ENCODE data around the gene ESPL1. TPM values are rescaled to one million over a fixed set of nuclear protein-coding genes. Genes with fewer than 3 reads are reported as not detected.

Gene ESPL1
- 0.31 TPM for total RNA-seq (2013)
- polyA plus RNA-seq: under 1 TPM in 1 of 3 donors, not detected in 2; 0.79 TPM
- polyA minus RNA-seq: 0.42 and 0.56 TPM in 2 replicates
- 1.6 to 15.0 (median 2.6) reads per million in 11 experiments for total RNA-seq

DNA sequence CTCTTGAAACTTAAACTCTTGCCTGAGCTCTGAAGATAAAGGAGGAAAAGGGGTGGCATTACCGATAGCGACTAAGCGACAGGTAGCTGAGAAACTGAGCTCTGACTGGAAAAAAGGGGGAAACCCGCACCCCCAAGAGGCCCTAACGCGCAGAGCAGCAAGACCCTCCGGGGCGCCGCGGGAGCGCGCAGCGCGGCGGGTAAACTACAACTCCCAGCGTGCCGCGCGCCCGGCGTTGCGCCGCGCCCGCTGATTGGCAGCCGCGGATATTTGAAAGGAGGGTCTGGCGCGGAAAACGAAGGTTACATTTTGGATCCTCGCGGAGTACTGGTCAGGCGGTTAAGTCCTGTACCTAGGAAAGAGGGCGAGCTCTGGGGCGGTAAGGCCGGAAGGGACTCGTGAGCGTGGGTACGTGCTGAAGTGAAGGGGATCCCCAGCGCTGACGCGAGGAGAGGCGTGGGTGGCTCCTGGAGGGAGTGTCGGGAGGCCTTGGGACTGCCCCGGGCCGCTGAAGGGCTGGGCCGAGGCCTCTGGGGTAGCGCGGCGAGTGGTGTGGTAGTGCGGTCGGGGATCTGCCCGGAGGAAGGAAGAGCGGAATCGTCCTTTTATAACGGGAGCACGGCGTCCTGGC, at the start of gene ESPL1:
Gene ESPL1 (plus strand): TSS at position 301 of the 631 bp plus-strand sequence. CDS start 468 bp downstream, outside the sequence.
- Histone ChIP-seq H3K36me3 (replicated peaks in 1 of 2; ENCODE audit: control insufficient read depth in 1 of 2, insufficient read depth in 2 of 2, low read length in 2 of 2) (no peaks in the 10 kb centered on the region), H4K20me1 (ENCODE audit: insufficient read depth, low read length) (no peaks in the 10 kb centered on the region), H3K9ac (ENCODE audit: insufficient read depth, low read length, poor library complexity, severe bottlenecking) (peak within 1 kb of the TSS; percentile 70), H2AFZ (ENCODE audit: insufficient read depth, low read depth, low read length, poor library complexity, severe bottlenecking) (peak within 1 kb of the TSS; percentile 86), H3K27me3 (ENCODE audit: control insufficient read depth in 2 of 2, insufficient read depth in 2 of 2, low read length in 2 of 2) (no peaks in the 10 kb centered on the region), H3K4me2 (replicated peaks; ENCODE audit: extremely low read depth, low read length, poor library complexity, severe bottlenecking) (peak within 1 kb of the TSS; percentile 93), H3K9me3 (replicated peaks in 1 of 2; ENCODE audit: control insufficient read depth in 1 of 2, insufficient read depth in 1 of 2, low read length in 2 of 2) (no peaks in the 10 kb centered on the region), H3K79me2 (ENCODE audit: insufficient read depth, low read length) (peaks cover 34% of the 10 kb centered on the region), H3K4me1 (ENCODE audit: control insufficient read depth in 1 of 2, insufficient read depth in 2 of 2, low read length in 2 of 2) (peaks cover 29 to 34% of the 10 kb centered on the region in 2 donors), H3K27ac (ENCODE audit: low read depth in 1 of 2, low read length in 2 of 2) (peak within 1 kb of the TSS; percentile 49 to 84), H3K4me3 (replicated peaks in 1 of 3; ENCODE audit: low read depth in 2 of 3, low read length in 3 of 3) (peak within 1 kb of the TSS; percentile 72 to 96 (median 85))
- WGBS (ENCODE audit: insufficient coverage): 0% methylated on average over 42 of the region's 58 CpGs
- Mint-ChIP-seq H3K36me3 (peaks cover 4 to 29% of the 10 kb centered on the region in 2 donors), H3K27me3 (ENCODE audit: low read depth in 3 of 3) (no peaks in the 10 kb centered on the region), H3K9me3 (no peaks in the 10 kb centered on the region), H3K4me3 (peak within 1 kb of the TSS; percentile 98 to 99), H3K27ac (peak within 1 kb of the TSS; percentile 87 to 97 (median 92)), H3K4me1 (peaks cover 38% of the 10 kb centered on the region)
- DNase-seq: peak; percentile 52 to 80 (median 55)
- TF ChIP-seq, protein P1, sequence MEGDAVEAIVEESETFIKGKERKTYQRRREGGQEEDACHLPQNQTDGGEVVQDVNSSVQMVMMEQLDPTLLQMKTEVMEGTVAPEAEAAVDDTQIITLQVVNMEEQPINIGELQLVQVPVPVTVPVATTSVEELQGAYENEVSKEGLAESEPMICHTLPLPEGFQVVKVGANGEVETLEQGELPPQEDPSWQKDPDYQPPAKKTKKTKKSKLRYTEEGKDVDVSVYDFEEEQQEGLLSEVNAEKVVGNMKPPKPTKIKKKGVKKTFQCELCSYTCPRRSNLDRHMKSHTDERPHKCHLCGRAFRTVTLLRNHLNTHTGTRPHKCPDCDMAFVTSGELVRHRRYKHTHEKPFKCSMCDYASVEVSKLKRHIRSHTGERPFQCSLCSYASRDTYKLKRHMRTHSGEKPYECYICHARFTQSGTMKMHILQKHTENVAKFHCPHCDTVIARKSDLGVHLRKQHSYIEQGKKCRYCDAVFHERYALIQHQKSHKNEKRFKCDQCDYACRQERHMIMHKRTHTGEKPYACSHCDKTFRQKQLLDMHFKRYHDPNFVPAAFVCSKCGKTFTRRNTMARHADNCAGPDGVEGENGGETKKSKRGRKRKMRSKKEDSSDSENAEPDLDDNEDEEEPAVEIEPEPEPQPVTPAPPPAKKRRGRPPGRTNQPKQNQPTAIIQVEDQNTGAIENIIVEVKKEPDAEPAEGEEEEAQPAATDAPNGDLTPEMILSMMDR (IDR thresholded peaks at IDR 0.05): no peak
- intact Hi-C loops (cut with micrococcal nuclease): loop anchor here in 1 of 2 donors (5.0 kb wide), 1 partner anchor 46 kb away; no protein-coding TSS in a partner anchor

DNA sequence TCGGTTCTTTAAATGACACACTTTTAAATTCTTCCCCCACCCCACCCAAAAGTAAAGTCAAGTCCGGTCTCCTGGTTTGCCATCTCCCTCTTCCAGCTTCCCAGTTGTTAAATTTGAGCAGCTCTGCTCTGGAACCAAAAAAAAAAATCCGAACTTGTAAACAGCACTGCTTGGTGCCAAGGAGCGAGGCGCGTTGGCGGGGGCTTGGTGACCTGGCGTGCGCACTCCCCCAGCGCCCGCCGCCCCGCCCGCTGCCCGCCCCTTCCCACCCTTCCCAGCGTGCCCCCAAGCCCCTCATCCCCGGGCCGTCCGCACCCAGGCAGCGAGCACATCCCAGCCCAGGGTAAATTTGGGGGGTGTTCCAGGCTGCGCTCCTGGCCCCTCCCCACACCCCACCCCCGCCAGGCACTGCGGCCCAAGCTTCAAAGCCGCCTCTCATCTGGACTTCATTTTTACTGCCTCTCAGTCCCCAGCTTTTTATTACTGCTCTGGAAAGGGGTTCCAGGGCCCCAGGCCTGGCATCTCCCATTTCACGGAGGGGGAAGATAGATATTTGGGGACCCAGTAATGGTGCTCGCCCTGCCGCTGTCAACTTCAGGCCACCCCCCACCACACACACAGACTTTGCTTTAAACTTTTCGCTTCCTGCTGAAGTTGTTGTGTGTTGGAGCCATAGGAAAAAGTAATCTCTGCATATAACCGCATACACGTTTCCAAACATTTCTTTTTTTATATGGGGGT, 49.4 kb upstream of the ESPL1 start:
- Mint-ChIP-seq H3K4me1 (peaks cover 79% of the 10 kb centered on the region), H3K27ac (peak overlapping the region; percentile 51 to 99 (median 89)), H3K36me3 (peaks cover 27 to 31% of the 10 kb centered on the region in 2 donors), H3K4me3 (peak overlapping the region; percentile 91 to 98), H3K9me3 (peaks cover 5 to 9% (median 7%) of the 10 kb centered on the region in 7 donors), H3K27me3 (ENCODE audit: low read depth in 3 of 3) (peaks cover 5 to 16% (median 7%) of the 10 kb centered on the region in 3 donors)
- DNase-seq: no peak
- Histone ChIP-seq H3K4me2 (replicated peaks; ENCODE audit: extremely low read depth, low read length, poor library complexity, severe bottlenecking) (peak overlapping the region; percentile 100), H3K27ac (ENCODE audit: low read depth in 1 of 2, low read length in 2 of 2) (peak overlapping the region in 1 of 2 donors; percentile 82), H3K36me3 (replicated peaks in 1 of 2; ENCODE audit: control insufficient read depth in 1 of 2, insufficient read depth in 2 of 2, low read length in 2 of 2) (peaks cover 2 to 17% of the 10 kb centered on the region in 2 donors), H3K79me2 (ENCODE audit: insufficient read depth, low read length) (peaks cover 21% of the 10 kb centered on the region), H2AFZ (ENCODE audit: insufficient read depth, low read depth, low read length, poor library complexity, severe bottlenecking) (no peak overlapping the region), H3K9ac (ENCODE audit: insufficient read depth, low read length, poor library complexity, severe bottlenecking) (no peak overlapping the region), H3K4me1 (ENCODE audit: control insufficient read depth in 1 of 2, insufficient read depth in 2 of 2, low read length in 2 of 2) (peaks cover 63 to 81% of the 10 kb centered on the region in 2 donors), H3K4me3 (replicated peaks in 1 of 3; ENCODE audit: low read depth in 2 of 3, low read length in 3 of 3) (peak overlapping the region; percentile 44 to 97 (median 84)), H3K27me3 (ENCODE audit: control insufficient read depth in 2 of 2, insufficient read depth in 2 of 2, low read length in 2 of 2) (no peaks in the 10 kb centered on the region), H3K9me3 (replicated peaks in 1 of 2; ENCODE audit: control insufficient read depth in 1 of 2, insufficient read depth in 1 of 2, low read length in 2 of 2) (peaks cover 0 to 7% of the 10 kb centered on the region in 2 donors), H4K20me1 (ENCODE audit: insufficient read depth, low read length) (no peaks in the 10 kb centered on the region)
- intact Hi-C loops (cut with micrococcal nuclease): loop anchor here (5.0 to 10.0 kb wide), 3 partner anchors 34 to 286 kb away; partner anchors contain the start of genes AAAS (in 1 of the 2), NPFF (in 1 of the 2) and TARBP2 (in 1 of the 2)
- WGBS (ENCODE audit: insufficient coverage): 98% methylated on average over 7 of the region's 30 CpGs
- TF ChIP-seq, protein P1 (IDR thresholded peaks at IDR 0.05): no peak
